Melanocyte of skin (primary cell): ENCODE results near the gene PPP2R3C. TPM values are rescaled to one million over a fixed set of nuclear protein-coding genes. Genes with fewer than 3 reads are reported as not detected.

ENCODE experiments used
- total RNA-seq, 2 donors: library from RNA; depleted of rRNA; stranded (reverse); fragments of >200 nt; gene quantifications; 2 replicates each; pipeline ENCODE4 v1.2.3, GENCODE V29; 2012

PPP2R3C gene
- 10 to 100 TPM; 31.0 to 32.3 TPM for total RNA-seq

DNA sequence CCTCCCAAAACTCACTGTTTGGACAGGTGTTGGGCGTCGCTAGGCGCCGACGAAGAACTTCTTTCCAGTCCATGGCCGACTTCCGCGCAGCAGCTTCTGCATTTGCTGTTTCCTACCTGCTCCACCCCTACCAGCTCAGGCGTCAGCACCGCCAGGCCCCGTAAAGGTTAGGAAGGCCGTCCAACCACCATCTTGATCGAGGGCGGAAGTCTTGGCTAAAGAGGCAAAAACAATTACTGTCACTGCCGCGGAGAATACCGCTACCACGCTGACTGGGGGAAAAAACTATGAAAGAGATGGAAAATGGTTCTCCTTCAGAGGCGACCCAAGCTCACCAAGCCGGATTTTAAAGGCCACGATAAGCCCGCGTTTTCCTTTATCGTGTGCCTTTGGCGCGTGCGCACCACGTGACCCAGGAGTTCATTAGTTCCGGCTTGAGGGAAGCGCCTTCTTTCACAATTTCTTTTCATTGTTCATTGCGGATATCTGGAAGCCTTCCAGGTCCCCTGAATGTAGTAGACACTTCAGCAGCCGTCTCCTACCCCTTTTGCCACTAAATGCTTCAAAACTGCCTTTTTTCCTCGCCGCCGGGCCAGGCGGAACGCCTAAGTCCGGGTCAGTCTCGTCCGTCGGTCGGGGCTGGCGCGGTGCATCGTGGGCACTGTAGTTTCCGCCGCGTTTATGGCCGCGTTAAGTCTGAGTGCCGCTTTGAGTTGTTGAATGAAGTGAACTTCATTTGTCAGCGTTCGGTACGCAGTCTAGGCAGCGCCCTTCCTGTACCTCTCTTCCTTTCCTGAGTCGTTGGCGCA lies at the start of gene PPP2R3C, which contains the start of gene PRORP:
PPP2R3C (minus strand) TSS at position 104 of the 809 bp plus-strand sequence; CDS start at position 73, 31 bp downstream.
PRORP (plus strand) TSS at position 666 of the 809 bp plus-strand sequence. CDS start 694 bp downstream, outside the sequence.

DNA sequence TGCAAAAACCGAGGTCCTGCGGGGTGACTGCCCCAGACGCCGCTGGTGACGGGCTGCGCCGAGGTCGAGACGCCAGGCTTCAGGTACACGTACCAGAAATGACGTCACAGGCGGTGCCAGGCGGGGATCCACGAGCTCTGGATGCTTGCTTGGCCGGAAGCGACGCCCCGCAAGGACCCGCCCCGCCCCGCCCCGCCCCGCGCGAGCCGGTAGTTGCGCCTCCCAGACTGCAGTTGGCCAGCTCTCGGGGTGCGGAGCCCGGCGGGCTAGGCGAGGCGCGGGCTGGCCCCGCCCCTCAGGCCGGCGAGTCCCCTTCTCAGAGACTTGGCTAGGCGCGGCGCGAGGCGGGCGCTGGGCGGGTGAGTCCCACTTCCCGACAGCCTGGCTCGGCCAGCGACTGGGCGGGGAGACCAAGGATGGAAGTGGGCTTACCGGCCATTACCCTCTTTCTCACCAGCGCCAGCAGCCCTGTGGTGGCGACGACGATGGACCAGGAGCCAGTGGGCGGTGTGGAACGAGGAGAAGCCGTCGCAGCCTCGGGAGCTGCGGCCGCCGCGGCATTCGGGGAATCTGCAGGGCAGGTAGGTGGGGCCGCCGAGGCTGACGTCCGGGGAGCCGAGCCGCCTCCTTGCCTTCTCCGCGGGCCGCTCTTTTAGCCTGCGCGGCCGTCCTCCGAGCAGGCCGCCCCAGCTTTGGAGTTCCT lies 75.6 kb downstream of the PPP2R3C start, which contains the start of gene FAM177A1:
FAM177A1 (plus strand) TSS at position 225 of the 703 bp plus-strand sequence; CDS start at position 417, 192 bp downstream.

Other genes with a start within 250 kb of the PPP2R3C start
- 10 to 100 TPM; 28.6 to 46.6 TPM for gene BAZ1A, start 246.6 kb downstream of the PPP2R3C start, total RNA-seq
- 10 to 100 TPM; 60.2 to 78.9 TPM for gene SRP54, start 139.0 kb downstream of the PPP2R3C start, total RNA-seq
- gene FAM177A1, start 75.7 kb downstream of the PPP2R3C start, total RNA-seq, result 10 to 100 TPM; 52.7 to 65.3 TPM
- 10 to 100 TPM; 32.7 to 40.6 TPM for gene PRORP, start 562 bp upstream of the PPP2R3C start, total RNA-seq
- 100 to 1,000 TPM; 232 to 306 TPM for gene PSMA6, start 170.4 kb upstream of the PPP2R3C start, total RNA-seq